Measurements from ENCODE around the gene PLPPR5.

The PLPPR5 gene

GRCh38 chr1:98967122-98967521, 37.5 kb downstream of the PLPPR5 start:
- DNase-seq: no peak

DNA sequence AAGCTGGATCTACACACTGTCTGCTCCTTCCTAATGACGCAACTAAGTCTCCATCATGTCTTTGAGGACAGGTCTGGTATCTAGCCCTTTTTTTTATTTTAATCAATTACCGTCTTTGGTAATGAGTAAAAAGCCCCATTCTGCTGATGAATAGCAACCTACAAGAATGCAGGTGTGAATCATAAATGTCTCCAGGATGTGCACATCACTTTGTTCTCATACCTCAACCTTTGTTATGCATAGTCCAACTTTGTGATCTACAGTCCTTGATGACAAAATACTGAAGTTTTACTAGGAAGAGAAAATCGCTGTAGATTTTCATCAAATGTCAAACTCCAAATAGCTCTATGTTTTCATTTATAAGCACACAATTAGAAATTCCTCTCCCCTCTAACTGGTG, 39.3 kb downstream of the PLPPR5 start:
- DNase-seq: no peak

- DNase-seq: no peak
Observed at GRCh38 chr1:98964198-98964597, 40.5 kb downstream of the PLPPR5 start.

- DNase-seq: no peak
Observed at GRCh38 chr1:98963064-98963758, 41.5 kb downstream of the PLPPR5 start.

DNA sequence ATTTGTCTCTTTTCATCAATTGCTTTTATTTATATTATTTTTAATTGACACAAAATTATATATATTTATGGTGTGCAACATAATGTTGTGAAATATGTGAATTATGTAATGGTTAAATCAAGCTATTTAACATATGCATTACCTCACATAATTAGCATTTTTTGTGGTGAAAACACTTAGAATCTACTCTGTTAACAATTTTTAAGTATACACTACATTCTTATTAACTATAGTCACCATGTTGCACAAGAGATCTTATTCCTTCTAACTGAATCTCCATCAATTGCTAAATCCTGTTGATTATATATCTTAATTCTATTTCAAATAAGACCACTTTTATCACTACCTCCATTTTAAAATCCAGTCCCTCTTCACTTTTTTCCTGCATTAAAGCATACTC, 42.5 kb downstream of the PLPPR5 start:
- DNase-seq: no peak

DNA sequence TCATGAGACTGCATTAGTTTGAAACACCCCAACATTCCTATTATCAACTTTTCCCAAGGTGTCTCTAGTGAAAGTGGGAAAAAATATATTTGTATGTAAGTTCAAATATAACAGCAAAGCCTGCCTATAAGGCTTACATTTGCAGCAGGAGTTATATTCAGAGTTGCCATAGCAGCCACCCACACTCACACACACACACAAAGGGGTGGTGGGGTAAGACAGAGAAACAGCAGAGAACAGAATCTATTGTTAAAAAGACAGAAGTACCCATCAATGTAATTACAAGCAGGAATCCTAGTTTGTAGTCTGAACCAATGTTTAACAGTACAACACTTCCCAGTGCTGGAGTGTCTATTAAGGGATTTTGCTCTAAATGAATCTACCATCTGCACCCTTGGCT, 55.0 kb downstream of the PLPPR5 start:
- peak in 1 of 4 experiments; percentile 6 for DNase-seq

GRCh38 chr1:98949166-98949565, 55.5 kb downstream of the PLPPR5 start:
- DNase-seq: no peak

DNA sequence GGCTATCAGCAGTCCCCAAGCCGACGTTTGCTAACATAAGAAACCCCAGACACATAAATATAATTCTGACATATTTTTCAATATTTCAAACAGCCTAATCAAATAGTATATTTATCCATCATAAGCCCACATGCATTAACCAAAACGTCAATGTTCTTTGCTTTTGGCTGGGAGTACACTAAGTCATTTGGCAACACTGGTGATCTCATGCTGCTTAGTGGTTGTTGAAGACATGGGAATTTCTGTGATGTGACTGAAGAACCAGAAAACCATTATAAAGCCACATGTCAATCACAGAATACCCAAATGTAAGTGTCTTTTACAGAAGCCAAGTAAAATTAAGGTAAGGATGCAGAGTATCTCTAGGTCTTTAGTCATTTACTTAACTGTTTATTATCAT, 57.6 kb downstream of the PLPPR5 start:
- no peak for DNase-seq

DNA sequence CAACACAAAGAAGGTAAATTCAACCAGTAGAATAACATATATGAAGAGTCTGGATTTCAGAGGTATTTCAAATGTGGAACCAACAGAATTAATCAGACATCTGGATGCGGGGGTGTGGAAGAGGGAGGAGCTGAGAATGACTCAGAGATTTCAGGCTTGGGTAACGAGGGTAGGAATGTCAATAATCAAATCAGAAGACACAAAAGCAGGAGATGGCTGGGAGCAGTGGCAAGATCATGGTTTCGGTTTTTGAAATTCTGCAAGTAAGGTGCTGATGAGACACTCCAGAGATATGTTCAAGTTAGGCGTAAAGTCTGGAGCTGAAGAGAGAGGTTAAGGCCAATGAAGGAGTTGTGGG, 64.0 kb downstream of the PLPPR5 start:
- DNase-seq: peak in 2 of 4 experiments; percentile 4 to 16

DNA sequence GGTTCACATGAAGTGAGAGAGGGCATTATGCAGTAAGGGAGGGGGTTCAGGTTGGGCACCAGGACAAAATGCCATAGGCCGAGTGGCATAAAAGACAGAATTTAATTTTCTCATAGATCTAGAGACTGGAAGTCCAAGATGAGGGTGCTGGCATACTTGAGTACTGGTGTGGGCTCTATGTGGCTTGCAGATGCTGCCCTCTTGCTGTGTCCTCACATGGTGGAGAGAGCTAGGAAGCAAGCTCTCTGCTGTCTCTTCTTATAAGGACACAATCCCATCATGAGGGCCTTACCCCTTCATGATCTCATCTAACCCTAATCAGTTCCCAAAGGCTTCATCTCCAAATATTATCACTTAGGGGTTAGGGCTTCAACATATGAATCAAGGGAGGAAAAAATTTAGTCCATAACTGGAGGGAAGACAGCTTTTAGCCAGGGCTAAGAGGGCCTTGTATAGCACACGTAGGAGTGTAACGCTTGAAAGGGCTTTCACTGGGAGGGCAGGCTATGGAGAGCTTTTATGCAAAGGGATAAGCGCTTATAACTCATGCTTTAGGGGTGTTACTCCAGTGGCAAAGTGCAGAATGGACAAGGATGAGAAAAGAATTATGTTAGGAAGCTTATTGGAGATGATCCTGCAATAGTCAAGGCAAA, 64.5 kb downstream of the PLPPR5 start:
- DNase-seq: no peak

DNA sequence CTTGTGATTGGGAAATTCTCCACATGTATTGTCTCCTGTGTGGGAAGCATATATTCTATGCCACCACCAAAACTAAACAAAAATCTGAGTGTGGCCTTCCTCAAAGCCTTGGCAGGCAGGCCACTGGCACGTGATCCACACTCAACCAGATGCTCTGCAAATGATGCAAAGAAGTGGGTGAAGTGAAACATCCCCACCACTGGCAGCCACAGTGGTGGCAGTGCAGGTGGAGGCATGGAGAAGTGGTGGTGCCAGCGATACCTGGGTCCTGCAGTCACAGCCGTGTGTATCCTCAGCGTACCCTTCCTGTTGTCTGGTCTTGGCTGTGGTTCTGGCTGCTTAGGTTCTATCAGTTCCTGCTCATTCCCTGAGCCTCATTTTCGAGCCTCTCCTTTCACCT, 65.2 kb downstream of the PLPPR5 start:
- no peak for DNase-seq

DNA sequence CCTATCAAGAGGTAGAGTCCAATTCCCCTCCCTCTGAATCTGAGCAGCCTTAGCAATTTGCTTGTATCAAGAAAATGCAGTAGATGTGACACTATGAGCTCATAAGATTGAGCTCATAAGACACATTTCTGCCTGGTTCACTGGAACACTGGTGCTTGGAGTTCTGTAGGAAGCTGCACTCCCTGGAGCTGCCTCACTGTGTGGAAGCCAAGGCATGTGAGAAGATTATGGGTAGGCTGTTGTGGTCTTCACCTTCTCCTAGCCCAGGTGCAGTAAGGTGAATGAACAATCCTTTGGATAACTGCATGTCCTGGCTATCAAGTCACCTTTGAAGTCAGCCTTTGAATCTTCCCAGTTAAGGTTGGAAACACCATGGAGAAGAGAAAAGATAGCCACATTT, 67.3 kb downstream of the PLPPR5 start:
- DNase-seq: no peak

- DNase-seq: no peak
Observed at GRCh38 chr1:98932184-98932583, 72.5 kb downstream of the PLPPR5 start.

DNA sequence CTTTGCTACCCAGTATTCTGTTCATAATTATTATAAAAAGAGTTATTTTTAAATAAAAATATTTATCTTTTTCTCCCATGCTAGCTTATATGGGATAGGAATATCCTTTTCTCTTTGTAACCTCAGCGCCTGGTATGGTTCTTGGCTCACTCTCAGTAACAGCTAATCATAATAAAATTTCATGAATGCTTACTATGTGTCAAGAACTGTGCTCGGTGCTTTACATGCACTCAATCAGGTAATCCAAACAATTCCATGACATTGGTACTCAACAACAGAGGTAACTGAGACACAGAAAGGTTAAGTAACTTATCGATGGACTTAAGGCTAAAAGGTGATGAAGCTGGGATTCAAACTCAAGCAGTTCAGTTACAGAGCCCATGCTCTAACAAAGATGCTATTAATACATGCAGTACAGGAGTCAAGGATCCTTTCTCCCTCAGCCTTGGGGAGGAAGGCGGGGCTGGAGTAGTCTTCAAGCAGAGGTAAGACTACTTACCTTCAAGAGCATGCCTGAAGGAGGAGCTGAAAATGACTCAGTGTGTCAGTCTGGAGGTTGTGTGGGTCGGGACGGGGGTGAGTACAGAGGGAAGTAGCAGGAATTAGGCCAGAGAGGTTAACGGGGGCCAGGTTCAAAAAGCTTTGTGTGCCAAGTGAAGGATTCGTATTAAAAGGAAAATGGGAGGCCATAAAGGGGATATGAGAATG, 73.4 kb downstream of the PLPPR5 start:
- no peak for DNase-seq

DNA sequence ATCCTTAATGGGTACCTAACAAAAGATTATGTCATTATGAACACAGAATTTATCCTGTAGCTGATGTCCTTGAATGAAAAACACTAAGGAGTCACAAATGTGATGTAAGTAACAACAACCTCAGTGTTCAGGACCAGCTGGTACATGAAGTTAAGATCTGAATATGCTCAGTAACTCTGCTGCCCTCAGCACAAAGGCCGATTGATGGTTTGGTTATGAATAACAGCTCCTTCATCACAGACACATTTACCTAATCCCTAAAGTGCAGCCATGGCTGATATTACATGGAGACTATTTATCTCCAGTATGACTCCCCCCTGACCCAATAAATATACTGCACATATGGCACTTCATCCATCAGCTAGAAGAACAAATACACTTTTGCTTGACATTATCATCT, 75.2 kb downstream of the PLPPR5 start:
- no peak for DNase-seq

DNA sequence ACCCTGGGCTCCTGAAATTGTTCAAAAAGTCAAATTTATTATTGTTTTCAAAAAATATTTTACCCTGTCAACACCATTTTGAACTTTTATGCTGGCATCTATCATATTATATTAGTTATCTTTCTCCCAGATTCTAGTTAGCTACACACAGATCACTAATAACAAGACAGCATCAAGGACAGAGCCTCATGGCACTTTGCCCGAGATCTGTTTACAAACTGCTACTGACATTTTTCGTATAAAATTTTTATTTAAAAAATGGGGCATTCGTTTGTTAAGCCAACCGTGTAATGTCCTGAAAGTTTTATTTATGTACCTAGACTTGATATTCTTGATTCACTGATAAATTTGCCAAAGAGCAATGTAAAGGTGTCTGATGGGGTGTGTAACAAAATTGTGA, 78.1 kb downstream of the PLPPR5 start:
- DNase-seq: no peak

DNA sequence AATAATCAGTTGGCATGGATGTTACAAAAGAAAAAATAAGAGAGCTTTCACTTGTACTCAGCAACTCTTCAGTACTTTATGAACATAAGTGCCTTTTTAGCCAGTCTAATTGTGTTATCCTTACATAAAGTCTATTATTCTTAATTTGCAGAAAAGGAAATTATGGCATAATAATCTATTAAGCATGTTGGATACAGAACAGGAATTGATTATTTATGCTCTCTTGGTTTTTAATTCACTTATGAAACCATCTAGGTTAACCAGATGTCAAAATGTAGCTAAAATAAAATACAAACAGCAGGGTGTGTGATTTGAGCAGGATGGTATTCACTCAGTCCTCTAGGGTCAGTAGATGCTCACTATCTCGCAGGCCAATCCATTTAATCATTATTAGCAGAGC, 79.7 kb downstream of the PLPPR5 start:
- DNase-seq: no peak

- DNase-seq: no peak
Observed at GRCh38 chr1:98923667-98924066, 81.0 kb downstream of the PLPPR5 start.

DNA sequence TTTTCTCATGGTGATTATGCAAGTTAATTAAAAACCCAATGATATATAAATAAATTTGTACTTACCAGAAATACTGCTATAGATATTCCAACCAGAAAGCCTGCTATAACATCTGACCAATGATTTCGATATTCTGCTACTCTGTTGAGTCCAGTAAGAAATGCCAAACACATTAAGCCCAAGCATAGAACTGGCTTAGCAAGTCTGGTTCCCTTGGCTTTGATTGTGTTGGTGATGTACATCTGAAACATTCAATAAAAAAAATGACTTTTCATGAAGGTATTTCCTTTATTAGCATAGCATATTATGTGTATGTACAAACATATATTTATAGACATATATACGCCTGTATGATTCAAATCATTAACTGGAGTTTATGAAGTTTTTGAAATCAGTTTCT, 82.8 kb downstream of the PLPPR5 start:
- no peak for DNase-seq

- no peak for DNase-seq
Observed at GRCh38 chr1:98920441-98921110, 84.1 kb downstream of the PLPPR5 start.

GRCh38 chr1:98919652-98920051, 85.0 kb downstream of the PLPPR5 start:
- no peak for DNase-seq

GRCh38 chr1:98919211-98919610, 85.5 kb downstream of the PLPPR5 start:
- no peak for DNase-seq

DNA sequence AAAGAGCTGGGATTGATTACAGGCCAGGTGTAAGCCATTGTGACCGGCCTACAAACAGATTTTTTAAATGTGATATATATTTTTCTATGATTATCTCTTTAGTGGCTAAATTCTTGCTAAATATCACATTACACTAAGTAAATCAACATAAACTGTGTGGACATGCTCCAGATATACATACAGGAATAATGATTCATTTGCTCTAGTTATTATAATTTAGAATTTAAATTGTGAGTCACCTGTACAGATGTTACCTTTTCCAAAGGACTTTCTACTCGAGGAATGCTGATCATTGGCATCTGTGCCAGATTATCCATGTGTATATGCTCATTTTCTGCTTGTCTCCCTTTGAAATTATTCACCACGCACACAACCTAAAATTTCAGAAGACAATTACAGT, 90.1 kb downstream of the PLPPR5 start:
- DNase-seq: no peak

DNA sequence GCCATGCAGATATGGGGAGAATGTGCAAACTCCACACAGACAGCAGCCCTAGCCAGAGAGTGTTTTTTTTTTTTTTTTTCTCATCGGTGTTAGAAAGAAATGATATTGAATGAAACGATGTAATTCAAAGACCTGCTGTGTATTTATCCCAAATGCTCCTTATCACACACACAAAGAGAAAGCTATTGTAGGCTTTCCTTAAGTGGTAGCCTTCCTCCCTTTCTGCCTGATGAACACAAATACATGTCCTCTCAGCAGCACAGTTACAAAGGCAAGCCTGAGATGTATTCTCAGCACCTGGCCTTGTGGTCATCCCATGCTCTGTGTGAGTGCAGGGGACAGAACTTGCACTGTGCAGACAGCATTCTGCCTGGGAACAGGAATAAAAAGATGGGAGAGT, 93.8 kb downstream of the PLPPR5 start:
- no peak for DNase-seq

All from suppressor macrophage (primary cell).